SH-SY5Y (cell line): ENCODE data around the gene SHANK2.

Experiments
- GATA2 ChIP-seq: IDR thresholded peaks from 2 replicates; pipeline ENCODE4 v1.6.1; 2011; ENCODE audit warnings: mild to moderate bottlenecking, low read depth, low read length
- GATA3 ChIP-seq: IDR thresholded peaks from 2 replicates; pipeline ENCODE4 v1.6.1; 2011; ENCODE audit warnings: low read depth, mild to moderate bottlenecking, low read length, moderate library complexity

SHANK2 gene

DNA sequence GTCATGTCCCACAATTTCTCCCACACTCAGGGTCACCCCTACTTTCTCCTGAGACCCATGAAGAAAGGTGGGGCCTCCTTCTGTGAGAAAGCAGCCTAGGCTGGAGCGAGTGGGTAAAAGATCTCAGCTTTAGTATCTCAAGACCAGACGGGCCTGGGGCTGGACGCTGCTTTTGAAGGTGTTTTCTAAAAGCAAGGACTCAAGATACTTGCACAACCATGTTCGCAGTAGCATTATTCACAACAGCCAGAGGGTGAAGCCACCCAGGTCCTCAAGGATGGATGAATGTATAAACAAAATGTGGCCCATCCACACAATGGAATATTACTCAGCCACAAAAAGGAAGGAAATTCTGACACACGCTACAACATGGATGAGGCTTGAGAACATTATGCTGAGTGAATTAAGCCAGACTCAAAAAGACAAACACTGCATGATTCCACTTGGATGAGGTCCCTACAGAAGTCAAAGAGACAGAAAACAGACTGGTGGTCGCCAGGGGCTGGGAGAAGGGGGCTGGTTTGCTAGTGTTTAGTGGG lies 10.6 kb downstream of the SHANK2 start:
- TF ChIP-seq GATA3 (no peak), GATA2 (no peak)

GRCh38 chr11:71240865-71241691 lies 11.3 kb downstream of the SHANK2 start:
- TF ChIP-seq GATA2 (no peak), GATA3 (no peak)

- TF ChIP-seq GATA2 = no peak
- no peak for TF ChIP-seq GATA3
Observed at GRCh38 chr11:71240061-71240690, 12.2 kb downstream of the SHANK2 start.

- TF ChIP-seq GATA2 (no peak), GATA3 (no peak)
Observed at GRCh38 chr11:71239581-71239980, 12.8 kb downstream of the SHANK2 start.

GRCh38 chr11:71238941-71239340 lies 13.4 kb downstream of the SHANK2 start:
- no peak for TF ChIP-seq GATA2
- no peak for TF ChIP-seq GATA3

GRCh38 chr11:71238285-71238875 lies 14.0 kb downstream of the SHANK2 start:
- TF ChIP-seq GATA3 (no peak), GATA2 (no peak)

DNA sequence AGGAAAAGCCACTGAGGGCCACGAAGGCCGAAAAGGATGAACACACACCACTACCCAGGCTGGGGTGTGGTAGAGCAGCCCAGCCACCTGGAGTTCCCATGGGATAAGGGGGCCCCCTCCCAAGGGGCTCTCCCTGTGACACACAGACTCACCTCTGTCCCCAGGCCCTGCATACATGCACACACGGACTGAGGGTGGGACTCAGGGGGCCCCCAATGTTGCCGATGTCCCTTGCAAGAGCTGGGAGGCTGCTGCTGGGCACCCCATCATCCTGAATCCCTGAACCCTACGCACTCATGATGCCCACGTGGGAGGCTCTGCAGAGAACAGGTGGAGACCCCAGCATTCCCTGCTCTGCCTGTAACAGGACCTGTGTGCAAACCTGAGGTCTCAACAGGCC lies 14.5 kb downstream of the SHANK2 start:
- TF ChIP-seq GATA2 (no peak), GATA3 (no peak)

GRCh38 chr11:71236836-71237475 lies 15.4 kb downstream of the SHANK2 start:
- TF ChIP-seq GATA3 = no peak
- no peak for TF ChIP-seq GATA2

DNA sequence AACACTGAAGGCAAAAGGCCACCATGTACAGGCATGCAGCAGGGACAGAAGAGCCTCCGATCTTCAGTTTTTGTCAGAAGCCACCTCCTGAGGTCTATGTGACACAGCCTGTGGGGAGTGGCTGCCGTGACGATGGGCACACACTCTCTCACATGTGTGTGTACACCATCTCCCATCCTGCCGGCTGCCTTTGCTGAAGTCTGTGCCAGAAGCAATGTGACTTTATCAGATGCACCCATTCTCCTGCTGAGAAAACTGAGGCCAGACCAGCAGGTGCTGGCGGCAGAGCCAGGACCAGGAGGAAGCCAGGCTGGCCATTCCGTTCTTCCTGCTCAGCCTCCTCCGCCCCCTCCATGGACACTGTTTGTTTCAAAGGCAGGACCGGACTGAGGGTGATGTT lies 16.7 kb downstream of the SHANK2 start:
- TF ChIP-seq GATA3 (no peak), GATA2 (no peak)

DNA sequence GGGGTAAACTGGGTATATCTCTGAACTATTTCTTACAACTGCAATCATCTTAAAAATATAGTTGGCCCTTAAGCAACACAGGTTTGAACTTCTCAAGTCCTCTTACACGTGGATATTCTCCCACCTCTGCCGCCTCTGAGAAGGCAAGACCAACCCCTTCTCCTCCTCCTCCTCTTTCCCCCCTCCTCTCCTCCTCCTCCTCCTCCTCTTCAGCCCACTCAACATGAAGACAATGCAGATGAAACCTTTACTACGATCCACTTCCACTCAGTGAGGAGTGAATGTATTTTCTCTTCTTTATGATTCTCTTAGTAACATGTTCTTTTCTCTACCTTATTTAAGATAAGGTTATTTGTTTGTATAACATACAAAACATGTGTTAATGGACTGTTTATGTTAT lies 20.0 kb downstream of the SHANK2 start:
- TF ChIP-seq GATA3 = no peak
- no peak for TF ChIP-seq GATA2

DNA sequence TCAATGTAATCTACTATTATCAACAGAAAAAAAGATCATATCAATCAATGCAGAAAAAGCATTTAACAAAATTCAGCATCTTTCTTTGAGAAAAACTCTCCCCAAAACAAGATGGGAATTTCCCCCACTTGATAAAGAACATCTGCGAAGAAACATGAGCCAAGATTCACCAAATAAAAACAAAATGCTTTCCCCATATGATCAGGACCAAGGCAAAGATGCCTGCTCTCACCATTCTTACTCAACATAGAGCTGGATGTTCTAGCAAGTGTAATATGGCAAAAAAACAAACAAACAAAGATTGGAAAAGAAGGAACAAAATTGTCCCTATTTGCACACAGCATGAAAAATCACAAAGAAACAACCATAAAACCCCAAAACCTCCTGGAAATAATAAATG lies 23.4 kb downstream of the SHANK2 start:
- no peak for TF ChIP-seq GATA2
- no peak for TF ChIP-seq GATA3

DNA sequence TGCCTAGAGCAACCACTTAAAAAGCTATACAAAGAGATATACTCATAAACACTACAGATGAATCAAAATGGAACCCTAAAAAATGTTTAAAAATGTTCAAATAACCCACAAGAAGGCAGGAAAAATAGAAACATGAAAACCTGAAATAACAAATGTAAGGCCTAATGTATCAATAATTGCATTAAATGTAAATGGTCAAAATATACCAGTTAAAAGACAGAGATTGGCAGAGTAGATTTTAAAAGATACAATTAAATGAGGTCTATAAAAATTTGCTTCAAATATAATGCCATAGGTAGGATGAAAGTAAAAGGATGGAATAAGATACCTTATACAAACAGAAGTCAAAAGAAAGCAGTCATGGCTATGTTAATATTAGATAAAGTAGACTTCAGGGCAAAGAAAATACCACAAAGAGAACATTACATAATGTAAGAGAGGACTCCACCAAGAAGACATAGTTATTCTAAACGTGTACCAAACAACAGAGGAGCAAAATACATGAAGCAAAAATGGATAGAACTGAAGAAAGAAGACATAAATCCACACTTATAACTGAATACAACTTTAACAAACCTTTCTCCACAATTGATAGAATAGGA lies 25.2 kb downstream of the SHANK2 start:
- TF ChIP-seq GATA3 = no peak
- TF ChIP-seq GATA2 = no peak

GRCh38 chr11:71223671-71224660 lies 28.4 kb downstream of the SHANK2 start:
- TF ChIP-seq GATA2 = no peak
- no peak for TF ChIP-seq GATA3
